NB4 (cell line): ENCODE measurements around the gene CBLN3.
"Not testable (repeated sequence)": the region's sequence is repeated elsewhere in the genome, so short reads cannot be mapped to it uniquely, and the experiment has no call there.

ENCODE experiments used
- DNase-seq: peaks from one replicate; pipeline ENCODE4 v3.0.0; 2010; ENCODE audit warnings: low read depth
- H3K4me3 ChIP-seq: one replicate; pipeline ENCODE4 v1.5.1; 2011; ENCODE audit warnings: mild to moderate bottlenecking, low read depth, low read length, moderate library complexity
- MYC ChIP-seq: IDR thresholded peaks from 2 replicates; pipeline ENCODE4 v1.6.1; 2011; ENCODE audit warnings: low read depth, low read length
- POLR2A ChIP-seq: IDR thresholded peaks from 2 replicates; pipeline ENCODE4 v1.6.1; 2011; ENCODE audit warnings: mild to moderate bottlenecking; ENCODE audit not compliant: insufficient read length; ENCODE audit errors: extremely low read depth
- TF ChIP-seq, protein P1 (sequence below): IDR thresholded peaks from 2 replicates; pipeline ENCODE4 v1.6.1; 2011; ENCODE audit warnings: low read depth, low read length
- TF ChIP-seq, protein P2 (sequence below): IDR thresholded peaks from one replicate; pipeline ENCODE4 v1.5.1; 2012; ENCODE audit warnings: low read depth, low read length

CBLN3 gene

DNA sequence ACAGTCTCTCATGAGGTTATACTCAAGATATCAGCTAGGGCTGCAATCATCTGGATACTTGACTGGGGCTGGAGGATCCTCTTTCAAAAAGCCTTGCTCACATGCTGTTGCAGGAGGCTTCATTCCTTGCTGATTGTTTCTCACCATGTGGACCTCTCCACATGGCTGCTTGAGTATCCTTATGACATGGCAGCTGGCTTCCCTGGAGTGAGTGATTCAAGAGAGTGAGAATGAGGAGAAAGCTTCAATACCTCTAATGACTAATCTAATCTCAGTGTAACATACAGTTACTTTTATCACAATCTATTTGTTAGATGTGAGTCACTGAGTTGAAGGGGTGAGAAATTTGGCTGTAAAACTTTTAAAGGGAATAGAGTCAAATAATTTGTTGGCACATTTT lies 27.5 kb upstream of the CBLN3 start:
- no peak for DNase-seq
- no peak overlapping the region for H3K4me3 ChIP-seq
- TF ChIP-seq, protein P1, sequence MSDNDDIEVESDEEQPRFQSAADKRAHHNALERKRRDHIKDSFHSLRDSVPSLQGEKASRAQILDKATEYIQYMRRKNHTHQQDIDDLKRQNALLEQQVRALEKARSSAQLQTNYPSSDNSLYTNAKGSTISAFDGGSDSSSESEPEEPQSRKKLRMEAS = no peak
- TF ChIP-seq POLR2A (no peak), MYC (no peak)
- TF ChIP-seq, protein P2, sequence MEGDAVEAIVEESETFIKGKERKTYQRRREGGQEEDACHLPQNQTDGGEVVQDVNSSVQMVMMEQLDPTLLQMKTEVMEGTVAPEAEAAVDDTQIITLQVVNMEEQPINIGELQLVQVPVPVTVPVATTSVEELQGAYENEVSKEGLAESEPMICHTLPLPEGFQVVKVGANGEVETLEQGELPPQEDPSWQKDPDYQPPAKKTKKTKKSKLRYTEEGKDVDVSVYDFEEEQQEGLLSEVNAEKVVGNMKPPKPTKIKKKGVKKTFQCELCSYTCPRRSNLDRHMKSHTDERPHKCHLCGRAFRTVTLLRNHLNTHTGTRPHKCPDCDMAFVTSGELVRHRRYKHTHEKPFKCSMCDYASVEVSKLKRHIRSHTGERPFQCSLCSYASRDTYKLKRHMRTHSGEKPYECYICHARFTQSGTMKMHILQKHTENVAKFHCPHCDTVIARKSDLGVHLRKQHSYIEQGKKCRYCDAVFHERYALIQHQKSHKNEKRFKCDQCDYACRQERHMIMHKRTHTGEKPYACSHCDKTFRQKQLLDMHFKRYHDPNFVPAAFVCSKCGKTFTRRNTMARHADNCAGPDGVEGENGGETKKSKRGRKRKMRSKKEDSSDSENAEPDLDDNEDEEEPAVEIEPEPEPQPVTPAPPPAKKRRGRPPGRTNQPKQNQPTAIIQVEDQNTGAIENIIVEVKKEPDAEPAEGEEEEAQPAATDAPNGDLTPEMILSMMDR = no peak

DNA sequence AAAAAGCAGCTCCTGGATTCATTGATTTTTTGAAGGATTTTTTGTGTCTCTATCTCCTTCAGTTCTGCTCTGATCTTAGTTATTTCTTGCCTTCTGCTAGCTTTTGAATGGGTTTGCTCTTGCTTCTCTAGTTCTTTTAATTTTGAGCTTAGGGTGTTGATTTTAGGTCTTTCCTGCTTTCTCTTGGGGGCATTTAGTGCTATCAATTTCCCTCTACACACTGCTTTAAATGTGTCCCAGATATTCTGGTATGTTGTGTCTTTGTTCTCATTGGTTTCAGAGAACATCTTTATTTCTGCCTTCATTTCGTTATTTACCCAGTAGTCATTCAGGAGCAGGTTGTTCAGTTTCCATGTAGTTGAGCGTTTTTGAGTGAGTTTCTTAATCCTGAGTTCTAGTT lies 21.4 kb upstream of the CBLN3 start:
- not testable (repeated sequence) for H3K4me3 ChIP-seq, DNase-seq

DNA sequence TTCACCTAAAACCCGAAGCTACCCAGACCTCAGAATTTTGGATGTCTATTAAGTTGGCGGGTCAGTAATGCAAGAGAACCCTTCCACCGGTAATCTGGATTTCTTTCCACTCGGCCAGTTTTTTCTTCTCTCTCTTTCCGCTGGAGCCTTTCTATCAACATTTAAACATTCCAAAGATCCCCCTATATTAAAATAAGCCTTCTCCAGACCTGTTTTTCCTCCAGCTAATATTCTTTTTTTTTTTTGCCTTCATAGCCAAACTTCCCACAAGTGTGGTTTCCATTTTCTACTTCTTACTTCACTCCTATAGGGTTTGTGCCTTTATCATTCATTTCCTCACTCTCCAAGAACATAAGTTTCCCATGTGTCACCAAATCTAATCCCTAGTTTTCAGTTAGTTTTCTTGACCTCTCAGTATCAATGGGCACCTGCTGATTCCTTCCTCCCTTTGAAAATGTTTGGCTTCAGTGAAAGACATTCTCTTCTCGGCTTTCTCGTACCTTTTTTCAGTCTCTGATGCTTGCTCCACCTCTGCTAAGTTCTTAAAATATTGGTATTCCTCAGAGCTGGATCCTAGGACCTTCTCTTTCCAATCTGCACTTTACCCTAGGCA lies 13.7 kb upstream of the CBLN3 start:
- peak overlapping the region; percentile 91 for H3K4me3 ChIP-seq
- TF ChIP-seq POLR2A = no peak
- DNase-seq = no peak

DNA sequence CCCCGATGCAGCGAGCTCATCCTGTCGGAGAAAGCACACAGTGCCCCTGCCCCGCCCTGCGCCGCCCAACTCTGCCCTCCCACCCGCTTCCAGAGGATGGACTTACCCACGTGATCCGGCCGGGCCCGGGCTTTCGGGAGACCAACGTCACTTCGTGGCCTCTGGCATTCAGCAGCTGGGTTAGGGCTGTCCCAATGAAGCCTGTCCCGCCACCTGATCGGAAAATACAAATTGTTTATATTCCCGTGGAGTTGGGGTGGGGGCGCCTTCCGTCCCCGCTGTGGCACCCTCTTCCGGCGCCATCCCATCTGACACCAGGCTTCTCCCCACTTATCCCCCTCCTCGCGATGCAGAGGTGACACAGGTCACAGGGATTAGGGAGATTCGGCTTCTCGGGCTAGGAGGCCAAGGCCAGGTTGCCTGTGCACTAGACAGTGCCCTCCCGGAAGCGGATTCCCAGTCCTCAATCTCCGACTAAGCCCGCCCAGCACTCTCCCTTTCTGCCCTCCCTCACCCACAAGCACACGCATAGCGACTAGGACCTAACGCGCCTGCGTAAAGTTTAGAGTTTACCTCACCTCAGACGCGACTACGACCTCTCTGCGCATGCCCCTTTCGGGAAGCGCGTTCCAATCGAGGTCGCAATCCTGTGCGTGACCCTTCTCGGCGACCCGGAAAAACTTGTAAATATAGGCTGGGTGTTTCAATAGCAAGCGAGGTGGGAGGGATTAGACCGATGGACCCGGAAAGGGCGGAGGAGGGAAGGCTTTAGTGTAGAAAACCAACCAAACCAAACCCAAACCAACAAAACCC lies 13.0 kb upstream of the CBLN3 start, which contains the start of gene SDR39U1:
TSS of gene SDR39U1 (minus strand) at position 537 of the 813 bp plus-strand sequence. CDS start at position 530, 7 bp downstream.
- peak within 1 kb of the TSS; percentile 91 for H3K4me3 ChIP-seq
- peak; percentile 98 for DNase-seq
- TF ChIP-seq, protein P1 = peak; percentile 81
- TF ChIP-seq MYC = peak; percentile 55
- peak; percentile 85 for TF ChIP-seq POLR2A
- TF ChIP-seq, protein P2 = no peak

DNA sequence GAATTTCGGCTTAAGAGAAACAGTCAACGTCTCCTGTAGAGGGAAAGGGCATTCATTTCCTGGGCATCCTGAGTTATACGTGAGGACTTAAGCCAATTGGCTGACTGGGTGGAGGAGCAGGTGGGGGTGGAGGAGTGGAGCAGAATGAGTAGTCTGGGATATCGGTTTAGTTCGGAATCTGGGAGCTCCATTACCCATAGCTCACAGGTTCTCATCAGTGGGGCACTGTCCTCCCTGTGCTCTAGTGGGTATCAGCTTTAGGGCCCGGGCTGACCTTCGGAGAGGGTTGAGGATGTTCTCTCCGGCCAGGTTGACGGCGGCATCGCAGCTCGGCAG lies 12.4 kb upstream of the CBLN3 start:
- TF ChIP-seq, protein P1 = no peak
- TF ChIP-seq, protein P2 = no peak
- no peak for TF ChIP-seq MYC
- no peak for TF ChIP-seq POLR2A
- DNase-seq = no peak
- H3K4me3 ChIP-seq = peak overlapping the region; percentile 91

DNA sequence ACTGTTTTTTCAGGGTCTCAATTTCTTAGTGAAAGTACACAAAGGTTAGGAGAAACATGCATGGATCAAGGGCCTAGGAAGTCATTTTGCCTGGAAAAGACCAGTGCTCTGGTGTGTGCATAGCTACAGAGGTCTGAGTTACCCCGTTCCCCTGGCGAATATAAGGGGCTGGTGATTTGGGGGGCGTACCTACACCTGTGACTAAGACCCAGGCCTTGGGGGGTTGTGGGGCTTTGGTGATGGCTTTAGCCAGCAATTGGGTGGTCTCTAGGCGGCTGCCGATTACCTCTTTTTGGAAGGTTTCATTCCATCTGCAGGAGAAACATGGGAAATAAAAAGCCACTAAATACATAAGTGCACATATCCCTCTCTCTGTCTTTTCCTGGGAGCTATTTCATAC lies 12.0 kb upstream of the CBLN3 start:
- TF ChIP-seq MYC (no peak), POLR2A (no peak)
- TF ChIP-seq, protein P1 = no peak
- TF ChIP-seq, protein P2 = no peak
- H3K4me3 ChIP-seq = peak overlapping the region; percentile 91
- no peak for DNase-seq
